GM21367 (cell line): ENCODE results near the gene OR2L3.
"Not testable (repeated sequence)": the region's sequence is repeated elsewhere in the genome, so short reads cannot be mapped to it uniquely, and the experiment has no call there.

Source experiments
- ATAC-seq: cut with Tn5 transposase; IDR thresholded peaks from one replicate; pipeline ENCODE4 v1.9.1; 2021; ENCODE audit not compliant: unreplicated experiment

Gene OR2L3

GRCh38 chr1:248046536-248046935 is at the start of gene OR2L3:
Gene OR2L3 (plus strand): TSS chr1:248046836. CDS start chr1:248060682, 13,846 bp downstream.
- ATAC-seq, result no peak

- ATAC-seq, result no peak
These were observed 47.8 kb upstream of the OR2L3 start for GRCh38 chr1:247998811-247999210.

- ATAC-seq, result no peak
These were observed 46.5 kb upstream of the OR2L3 start for GRCh38 chr1:248000169-248000568.

- ATAC-seq, result no peak
These were observed 38.9 kb upstream of the OR2L3 start for GRCh38 chr1:248007778-248008177.

GRCh38 chr1:248009681-248010080 is 37.0 kb upstream of the OR2L3 start:
- no peak for ATAC-seq

- ATAC-seq, result no peak
These were observed 33.4 kb upstream of the OR2L3 start, which contains the start of gene OR2L5 for GRCh38 chr1:248013229-248013710. Gene OR2L5 (plus strand): TSS chr1:248013660. CDS start chr1:248021948, 8,288 bp downstream.

- no peak for ATAC-seq
These were observed 30.8 kb upstream of the OR2L3 start for GRCh38 chr1:248015803-248016202.

GRCh38 chr1:248029770-248030169 is 16.9 kb upstream of the OR2L3 start, which contains the start of gene OR2L2:
Gene OR2L2 (plus strand): TSS chr1:248030070. CDS start chr1:248038268, 8,198 bp downstream.
- ATAC-seq, result no peak

- ATAC-seq, result no peak
These were observed 1.4 kb upstream of the OR2L3 start for GRCh38 chr1:248045209-248045608.

- ATAC-seq, result no peak
These were observed 372 bp downstream of the OR2L3 start for GRCh38 chr1:248047008-248047407.

- no peak for ATAC-seq
These were observed 8.0 kb downstream of the OR2L3 start for GRCh38 chr1:248054671-248055070.

GRCh38 chr1:248055261-248055660 is 8.6 kb downstream of the OR2L3 start:
- ATAC-seq, result no peak

GRCh38 chr1:248065071-248065470 is 18.4 kb downstream of the OR2L3 start:
- ATAC-seq, result no peak

- no peak for ATAC-seq
These were observed 19.0 kb downstream of the OR2L3 start for GRCh38 chr1:248065604-248066003.

- ATAC-seq, result not testable (repeated sequence)
These were observed 37.2 kb downstream of the OR2L3 start for GRCh38 chr1:248083864-248084263.

- ATAC-seq, result no peak
These were observed 48.2 kb downstream of the OR2L3 start, which contains the start of gene OR2L13 for GRCh38 chr1:248094884-248095283. Gene OR2L13 (plus strand): TSS chr1:248095184. CDS start chr1:248099376, 4,192 bp downstream.

- no peak for ATAC-seq
These were observed 51.9 kb downstream of the OR2L3 start for GRCh38 chr1:248098529-248098928.

GRCh38 chr1:248102847-248103246 is 56.2 kb downstream of the OR2L3 start:
- no peak for ATAC-seq

GRCh38 chr1:248111157-248111556 is 64.5 kb downstream of the OR2L3 start:
- no peak for ATAC-seq
